GM21390 (cell line): ENCODE results near the gene TMEM220.

ENCODE experiments used
- ATAC-seq: cut with Tn5 transposase; IDR thresholded peaks from one replicate; pipeline ENCODE4 v1.9.1; 2021; ENCODE audit not compliant: unreplicated experiment

TMEM220 gene

GRCh38 chr17:10729334-10730193, at the start of gene TMEM220:
Gene TMEM220, minus strand, starts transcription at chr17:10730023. Its CDS starts 172 bp downstream, at chr17:10729851.
- ATAC-seq, result peak; percentile 77

GRCh38 chr17:10779609-10780008, 49.8 kb upstream of the TMEM220 start:
- ATAC-seq, result no peak

GRCh38 chr17:10777890-10778289, 48.1 kb upstream of the TMEM220 start:
- no peak for ATAC-seq

GRCh38 chr17:10777131-10777807, 47.4 kb upstream of the TMEM220 start:
- ATAC-seq, result no peak

- no peak for ATAC-seq
Observed at GRCh38 chr17:10776381-10776780, 46.6 kb upstream of the TMEM220 start.

DNA sequence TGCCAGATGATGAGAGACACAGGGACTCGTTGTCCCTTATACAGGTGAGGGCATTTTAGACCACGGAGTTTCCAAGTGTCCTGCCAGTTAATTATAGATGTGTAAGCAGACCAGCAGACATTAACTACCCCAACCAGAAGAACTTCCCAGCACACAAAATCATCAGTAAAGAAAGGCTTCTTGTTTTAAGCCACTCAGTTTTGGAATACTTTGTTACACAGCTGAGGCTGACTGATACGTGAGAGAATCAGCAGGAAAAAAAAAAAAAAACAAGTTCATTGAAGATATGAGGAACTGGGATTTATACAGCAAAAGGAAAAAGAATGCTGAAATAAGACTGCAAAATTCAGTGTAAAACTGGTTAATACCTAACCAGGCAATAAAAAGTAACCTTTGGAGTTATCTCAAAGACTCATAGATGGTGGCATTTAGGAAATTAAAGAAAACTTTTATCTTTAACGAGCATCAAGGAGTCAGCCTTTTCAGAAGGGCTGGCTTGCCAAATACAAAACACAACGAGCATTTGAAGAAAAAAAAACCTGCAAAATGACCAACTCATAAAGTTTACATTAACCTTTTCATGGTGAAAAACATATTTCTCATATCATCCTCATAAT, 46.0 kb upstream of the TMEM220 start:
- no peak for ATAC-seq

GRCh38 chr17:10775058-10775457, 45.2 kb upstream of the TMEM220 start:
- no peak for ATAC-seq

DNA sequence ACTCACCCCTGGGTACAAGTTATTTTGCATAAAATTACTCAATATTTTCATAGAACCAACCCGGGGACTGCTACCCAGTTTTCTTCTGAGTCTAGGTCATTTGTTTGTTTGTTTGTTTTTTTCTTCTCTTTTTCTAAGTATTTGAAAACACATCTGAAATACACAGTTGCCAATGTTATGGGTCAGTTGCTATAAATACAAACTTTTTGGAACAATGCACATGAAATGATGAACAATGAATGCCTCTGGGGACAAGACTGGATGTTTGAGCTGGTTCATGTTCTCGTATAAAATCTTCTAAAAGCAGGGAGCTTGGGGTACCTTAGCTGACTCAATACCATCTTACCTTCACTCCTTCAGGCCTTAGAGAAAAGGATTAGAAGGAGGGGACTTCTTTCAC, 43.6 kb upstream of the TMEM220 start:
- no peak for ATAC-seq

GRCh38 chr17:10772425-10773380, 42.9 kb upstream of the TMEM220 start:
- ATAC-seq, result no peak

DNA sequence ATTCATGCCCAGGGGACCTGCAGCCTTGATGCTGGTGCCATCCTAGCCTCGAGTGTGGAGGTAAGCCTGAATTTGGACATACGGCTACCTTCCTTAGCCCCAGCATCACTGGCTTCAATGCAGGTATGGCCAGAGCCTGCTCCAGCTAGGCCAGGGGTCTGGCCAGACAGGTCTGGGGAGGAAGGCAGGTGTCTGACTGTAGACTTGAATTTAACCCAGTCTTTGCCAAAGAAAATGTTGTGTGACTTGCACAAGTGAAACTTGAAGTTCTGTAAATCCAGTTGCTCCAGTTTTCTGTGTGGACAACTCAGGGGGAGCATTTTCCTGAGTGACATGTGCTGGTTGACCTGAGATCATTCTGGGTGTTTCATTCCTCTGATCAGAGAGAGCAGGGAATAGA, 41.3 kb upstream of the TMEM220 start:
- ATAC-seq, result no peak

GRCh38 chr17:10769840-10770239, 40.0 kb upstream of the TMEM220 start:
- no peak for ATAC-seq

DNA sequence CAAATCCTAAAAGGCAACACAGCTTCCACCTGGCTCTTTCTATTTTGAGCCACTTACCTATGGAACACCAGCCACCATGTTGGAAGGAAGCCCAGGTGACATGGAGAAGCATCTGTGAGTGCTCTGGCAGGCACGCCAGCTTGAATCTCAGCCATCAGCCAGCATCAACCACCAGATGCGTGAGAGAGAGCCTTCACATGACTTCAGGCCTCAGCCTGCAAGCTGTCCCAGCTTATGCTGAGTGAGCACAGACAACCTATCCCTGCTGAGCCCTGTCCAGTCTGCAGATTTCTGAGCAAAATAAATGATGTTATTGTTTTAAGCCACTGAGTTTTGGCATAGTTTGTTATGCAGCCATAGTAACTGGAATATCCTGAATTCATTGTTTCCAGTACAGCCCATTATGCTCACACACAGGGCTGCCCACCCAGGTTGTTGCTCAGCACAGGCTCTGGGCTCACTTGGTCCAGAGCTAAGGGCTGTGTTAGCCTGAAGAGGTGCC, 39.0 kb upstream of the TMEM220 start:
- no peak for ATAC-seq

DNA sequence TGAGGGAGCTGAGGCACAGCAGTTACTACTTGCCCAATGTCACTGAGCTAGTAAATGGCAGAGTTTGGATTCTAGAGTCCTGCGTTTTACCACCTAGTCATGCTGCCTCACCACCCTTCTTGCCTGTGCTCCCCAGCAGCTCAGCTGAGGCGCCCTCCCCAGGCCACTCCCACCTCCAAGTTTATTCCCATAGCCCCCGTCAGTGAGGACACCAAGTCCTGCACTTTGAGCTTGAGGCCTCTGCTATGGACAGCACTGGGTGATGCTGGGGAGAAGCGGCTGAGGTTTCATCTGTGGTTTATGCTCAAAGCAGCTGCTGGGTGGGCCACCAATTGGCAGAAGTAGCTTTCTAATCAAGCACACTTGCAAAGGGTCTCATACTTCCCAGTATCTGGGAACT, 37.4 kb upstream of the TMEM220 start:
- no peak for ATAC-seq

DNA sequence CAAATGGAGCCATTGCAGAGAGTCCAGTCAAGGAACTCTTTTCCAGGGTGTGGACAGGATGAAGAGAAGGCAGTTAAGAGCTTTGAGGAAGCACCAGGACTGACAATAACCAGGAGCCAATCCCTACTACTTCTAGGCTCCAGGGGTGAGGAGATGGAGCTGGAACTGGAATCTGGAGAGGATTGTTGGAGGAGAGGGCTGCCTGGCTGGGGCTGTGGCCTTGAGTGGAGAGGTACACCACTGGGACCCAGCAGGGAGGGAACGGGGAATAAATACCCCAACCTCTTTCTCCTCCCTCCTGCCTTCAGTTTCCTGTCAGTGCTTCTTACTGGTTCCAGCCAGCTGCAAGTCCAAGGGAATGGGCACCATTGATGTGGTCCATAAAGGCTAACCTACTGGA, 32.2 kb upstream of the TMEM220 start:
- ATAC-seq, result no peak

DNA sequence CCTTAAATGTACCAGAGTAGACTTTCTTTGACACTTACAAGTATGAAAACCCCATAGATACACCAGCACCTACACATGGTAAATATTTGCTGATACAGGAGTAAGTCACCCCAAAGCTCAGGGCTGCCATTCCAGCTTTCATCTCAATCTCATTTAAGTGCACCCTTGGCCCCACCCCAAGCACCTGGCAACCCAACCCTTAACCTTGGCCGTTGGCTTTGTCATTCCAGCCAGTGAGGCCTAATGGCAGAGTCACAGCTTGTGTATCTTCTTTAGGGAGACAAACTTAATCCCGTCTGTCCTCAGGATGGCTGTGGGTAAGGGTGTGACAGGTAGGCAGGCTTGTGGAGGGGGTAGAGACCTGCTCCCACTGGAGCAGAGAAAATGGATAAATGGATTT, 31.5 kb upstream of the TMEM220 start:
- no peak for ATAC-seq

GRCh38 chr17:10758062-10758461, 28.2 kb upstream of the TMEM220 start:
- ATAC-seq, result no peak

GRCh38 chr17:10757647-10758046, 27.8 kb upstream of the TMEM220 start:
- ATAC-seq, result no peak

DNA sequence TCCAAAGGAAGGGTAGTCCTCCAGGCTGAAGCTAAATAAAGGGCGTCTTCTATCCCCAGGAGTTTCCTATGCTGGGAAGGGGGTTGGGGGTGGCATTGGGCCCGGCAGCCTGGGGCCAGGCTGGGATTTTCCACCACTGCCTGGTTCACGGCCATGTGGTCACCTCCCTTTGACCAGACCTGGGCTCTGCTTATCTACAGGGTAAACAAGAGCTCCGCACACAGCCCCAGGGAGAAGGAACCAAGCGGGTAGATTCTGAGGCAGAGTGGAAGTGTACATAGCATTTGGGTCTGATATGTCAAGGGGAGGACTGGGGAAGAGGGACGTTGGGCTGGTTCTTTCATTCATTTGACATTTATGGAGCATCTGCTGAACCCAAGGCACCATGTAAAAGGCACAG, 27.2 kb upstream of the TMEM220 start:
- no peak for ATAC-seq

GRCh38 chr17:10756619-10757018, 26.8 kb upstream of the TMEM220 start:
- no peak for ATAC-seq

GRCh38 chr17:10756185-10756584, 26.4 kb upstream of the TMEM220 start:
- ATAC-seq, result no peak
